Gastrocnemius medialis (tissue), 4 donors: Measurements from ENCODE around the gene METRNL. TPM values are rescaled to one million over a fixed set of nuclear protein-coding genes. Genes with fewer than 3 reads are reported as not detected.
A peak's percentile ranks its signal among the peaks of the same experiment; 100 is the strongest.

ENCODE experiments used
- ATAC-seq, 2 donors: fragments of 150-250 bp; one replicate each; pipeline ENCODE4 v1.9.1; 2016
- DNase-seq, 2 donors: peaks; one replicate each; pipeline ENCODE4 v3.0.0-alpha.2; 2019
- H3K27ac ChIP-seq, 4 donors: fragments of 200-600 bp; sonication (generic); 1 replicate in 1 of 4; 2 replicates in 3 of 4; pipeline ENCODE4 v1.5.1; 2016 to 2018; ENCODE audit warnings: mild to moderate bottlenecking in 2 of 4, moderate library complexity in 1 of 4
- H3K27me3 ChIP-seq, 3 donors: fragments of 200-600 bp; sonication (generic) in 2 of 3; 1 replicate in 1 of 3; 2 replicates in 2 of 3; pipeline versions ENCODE4 v1.5.1 to v1.6.0; 2016 to 2019; ENCODE audit warnings: mild to moderate bottlenecking in 1 of 3, moderate library complexity in 1 of 3
- H3K36me3 ChIP-seq, 2 donors: fragments of 200-600 bp; sonication (generic) in 1 of 2; one replicate each; pipeline ENCODE4 v1.5.1; 2017 to 2018
- H3K4me1 ChIP-seq, 2 donors: fragments of 200-600 bp; sonication (generic) in 1 of 2; one replicate each; pipeline ENCODE4 v1.5.1; 2016 to 2017; ENCODE audit warnings: mild to moderate bottlenecking in 2 of 2
- H3K4me3 ChIP-seq, 4 donors: fragments of 200-600 bp; sonication (generic) in 3 of 4; 1 replicate in 1 of 4; 2 replicates in 3 of 4; pipeline ENCODE4 v1.5.1; 2016 to 2019; ENCODE audit warnings: mild to moderate bottlenecking in 2 of 4
- H3K9me3 ChIP-seq, 3 donors: fragments of 200-600 bp; sonication (generic) in 2 of 3; 1 replicate in 1 of 3; 2 replicates in 2 of 3; pipeline ENCODE4 v1.5.1; 2016 to 2019
- POLR2A ChIP-seq, 2 donors: fragments of 450-650 bp; IDR thresholded peaks; one replicate each; pipeline ENCODE4 v1.6.1; 2017; ENCODE audit warnings: antibody characterized with exemption in 2 of 2, mild to moderate bottlenecking in 2 of 2, moderate library complexity in 2 of 2
- in situ Hi-C, 4 donors: fragments of 200-750 bp; cut with MboI; loops; one replicate each; pipeline versions ENCODE4 v1.15.0 to v1.8.0; 2017; ENCODE audit warnings: low sequenced_read_pairs in 4 of 4
- intact Hi-C: fragments of 100-400 bp; cut with DNase I; formaldehyde crosslinking; loops from one replicate; pipeline ENCODE4 v1.15.1; 2023; ENCODE audit warnings: low total_unique reads
- total RNA-seq, 4 donors: library from RNA; depleted of rRNA; stranded (reverse); fragments of >200 nt; gene quantifications; one replicate each; pipeline versions ENCODE4 v1.1.0 to v1.2.3, GENCODE V29; 2016
- TF ChIP-seq, protein P1 (sequence below), 5 experiments: fragments of 450-650 bp in 3 of 5; fragments of 200-600 bp in 2 of 5; sonication (generic) in 2 of 5; IDR thresholded peaks in 4 of 5; conservative IDR thresholded peaks in 1 of 5; 1 replicate in 4 of 5; 2 replicates in 1 of 5; pipeline ENCODE4 v1.5.1; 2016 to 2019; ENCODE audit warnings: antibody characterized with exemption in 5 of 5, mild to moderate bottlenecking in 3 of 5, moderate library complexity in 3 of 5

The METRNL gene
- total RNA-seq, 4 donors from 2014 or later: 6.6 to 19.7 (median 11.1) TPM

DNA sequence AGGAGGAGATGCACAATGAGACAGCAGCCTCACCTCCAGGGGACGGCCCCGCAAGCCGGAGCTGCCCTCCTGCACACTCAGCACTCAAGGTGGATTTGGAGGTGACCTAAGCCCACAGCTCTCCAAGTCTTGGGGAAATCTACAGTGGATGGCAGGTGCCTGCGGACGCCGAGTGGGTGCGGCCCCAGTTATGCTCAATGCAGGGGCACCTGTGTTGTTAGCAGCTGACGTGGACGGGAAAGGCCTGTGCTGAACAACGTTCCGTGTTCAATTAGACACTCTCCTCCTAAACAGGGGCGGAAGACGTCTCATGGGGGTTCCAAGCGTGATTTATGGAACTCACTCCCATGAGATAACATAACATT, 22.0 kb upstream of the METRNL start:
- ATAC-seq (no peak), DNase-seq (no peak)
- no peaks in the 10 kb centered on the region for H3K36me3 ChIP-seq
- peaks cover 20 to 25% of the 10 kb centered on the region in 2 donors for H3K4me1 ChIP-seq
- H3K27me3 ChIP-seq: no peaks in the 10 kb centered on the region
- in situ Hi-C loops: no loop called here
- TF ChIP-seq, protein P1, sequence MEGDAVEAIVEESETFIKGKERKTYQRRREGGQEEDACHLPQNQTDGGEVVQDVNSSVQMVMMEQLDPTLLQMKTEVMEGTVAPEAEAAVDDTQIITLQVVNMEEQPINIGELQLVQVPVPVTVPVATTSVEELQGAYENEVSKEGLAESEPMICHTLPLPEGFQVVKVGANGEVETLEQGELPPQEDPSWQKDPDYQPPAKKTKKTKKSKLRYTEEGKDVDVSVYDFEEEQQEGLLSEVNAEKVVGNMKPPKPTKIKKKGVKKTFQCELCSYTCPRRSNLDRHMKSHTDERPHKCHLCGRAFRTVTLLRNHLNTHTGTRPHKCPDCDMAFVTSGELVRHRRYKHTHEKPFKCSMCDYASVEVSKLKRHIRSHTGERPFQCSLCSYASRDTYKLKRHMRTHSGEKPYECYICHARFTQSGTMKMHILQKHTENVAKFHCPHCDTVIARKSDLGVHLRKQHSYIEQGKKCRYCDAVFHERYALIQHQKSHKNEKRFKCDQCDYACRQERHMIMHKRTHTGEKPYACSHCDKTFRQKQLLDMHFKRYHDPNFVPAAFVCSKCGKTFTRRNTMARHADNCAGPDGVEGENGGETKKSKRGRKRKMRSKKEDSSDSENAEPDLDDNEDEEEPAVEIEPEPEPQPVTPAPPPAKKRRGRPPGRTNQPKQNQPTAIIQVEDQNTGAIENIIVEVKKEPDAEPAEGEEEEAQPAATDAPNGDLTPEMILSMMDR (IDR thresholded peaks at IDR 0.05 in 4 of 5, conservative IDR thresholded peaks at IDR 0.05 in 1 of 5): no peak
- no peak for TF ChIP-seq POLR2A (IDR thresholded peaks at IDR 0.05)
- peak overlapping the region in 1 of 4 donors; percentile 75 for H3K27ac ChIP-seq
- intact Hi-C loops: loop anchor here (10.0 kb wide), 2 partner anchors 143 to 273 kb away; no protein-coding TSS in a partner anchor
- H3K9me3 ChIP-seq: no peaks in the 10 kb centered on the region
- H3K4me3 ChIP-seq: no peak overlapping the region

DNA sequence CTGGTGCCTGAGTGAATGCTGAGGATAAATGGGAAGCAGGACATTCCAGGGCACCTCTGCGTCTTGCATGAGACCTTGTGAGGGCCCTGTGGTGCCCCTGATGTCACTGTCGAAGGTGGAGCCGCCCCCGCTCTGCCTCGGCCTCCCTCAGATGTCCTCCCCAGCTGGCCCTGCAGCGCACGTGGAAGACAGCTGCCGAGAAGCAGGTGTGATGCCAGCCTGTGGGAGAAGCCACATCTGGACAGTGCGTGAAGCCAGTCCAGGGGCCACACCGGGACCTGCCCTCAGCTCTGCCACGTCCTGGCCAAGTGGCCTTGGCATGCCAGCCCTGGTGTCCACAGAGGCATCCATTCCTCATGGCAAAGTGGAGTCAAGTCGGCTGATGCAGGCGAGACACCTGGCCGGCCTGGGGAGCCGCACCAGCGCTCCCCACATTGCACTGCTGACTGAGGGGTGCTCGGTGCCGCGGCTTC, 21.6 kb upstream of the METRNL start:
- H3K27ac ChIP-seq: peak overlapping the region in 2 of 4 donors; percentile 18 to 75
- no peaks in the 10 kb centered on the region for H3K27me3 ChIP-seq
- intact Hi-C loops (loop anchor here (2.0 to 10.0 kb wide), 3 partner anchors 21 to 273 kb away; partner anchors contain the start of gene METRNL), in situ Hi-C loops (no loop called here)
- H3K4me1 ChIP-seq: peaks cover 20 to 24% of the 10 kb centered on the region in 2 donors
- no peak overlapping the region for H3K4me3 ChIP-seq
- H3K36me3 ChIP-seq: no peaks in the 10 kb centered on the region
- DNase-seq: no peak
- TF ChIP-seq, protein P1 (IDR thresholded peaks at IDR 0.05 in 4 of 5, conservative IDR thresholded peaks at IDR 0.05 in 1 of 5): no peak
- TF ChIP-seq POLR2A (IDR thresholded peaks at IDR 0.05): no peak
- ATAC-seq: no peak
- H3K9me3 ChIP-seq: no peaks in the 10 kb centered on the region

DNA sequence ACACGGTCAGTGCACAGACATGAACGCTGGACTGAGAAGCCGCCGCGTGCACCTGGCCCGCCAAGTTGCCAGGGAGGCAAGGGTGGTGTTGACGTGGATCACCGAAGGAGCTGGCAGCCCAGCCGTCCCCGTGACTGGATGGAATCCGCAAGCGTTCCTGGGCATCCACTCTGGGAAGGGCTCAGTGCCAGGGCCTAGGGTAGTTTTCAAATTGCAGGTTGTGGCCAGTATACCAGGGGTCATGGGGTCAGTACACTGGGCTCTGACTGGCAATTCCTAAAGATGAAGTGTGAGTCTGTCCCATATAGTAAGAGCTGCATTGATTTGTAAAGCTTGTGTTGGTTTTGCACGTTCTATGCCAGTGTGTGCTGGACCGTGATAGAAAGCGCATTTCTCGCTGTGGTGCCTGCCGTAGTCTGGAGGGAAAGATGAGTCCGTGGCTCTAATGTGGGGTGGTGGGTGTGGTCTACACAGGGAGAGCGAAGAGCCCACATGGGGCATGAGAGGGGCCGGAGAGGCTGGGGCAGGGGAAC, 21.1 kb upstream of the METRNL start:
- H3K27ac ChIP-seq: peak overlapping the region in 2 of 4 donors; percentile 18 to 75

DNA sequence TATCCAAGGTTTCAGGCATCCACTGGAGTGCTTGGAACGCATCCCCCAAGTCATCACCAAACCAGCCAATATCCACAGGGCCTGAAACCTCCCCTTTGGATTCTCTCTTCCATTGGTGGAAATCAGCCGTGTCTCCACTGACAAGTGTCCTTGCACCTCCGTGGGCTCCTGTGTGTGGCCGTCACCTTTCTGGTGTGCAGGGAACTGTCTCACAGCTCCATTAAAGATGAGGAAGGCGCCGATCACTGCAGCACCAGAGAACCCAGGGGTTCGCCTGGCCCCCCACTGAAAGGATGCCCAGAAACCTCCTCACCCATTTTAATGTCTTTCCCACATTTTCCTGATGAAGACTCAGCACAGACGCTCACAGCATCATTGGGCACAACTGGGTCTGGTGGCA, 17.8 kb upstream of the METRNL start:
- TF ChIP-seq, protein P1 (IDR thresholded peaks at IDR 0.05 in 4 of 5, conservative IDR thresholded peaks at IDR 0.05 in 1 of 5): no peak
- TF ChIP-seq POLR2A (IDR thresholded peaks at IDR 0.05): no peak
- intact Hi-C loops: no loop called here

More for the DNA sequence above, 21.1 kb upstream of the METRNL start:
- Histone ChIP-seq H3K27me3 (no peaks in the 10 kb centered on the region), H3K36me3 (no peaks in the 10 kb centered on the region), H3K4me3 (no peak overlapping the region), H3K4me1 (peaks cover 17 to 24% of the 10 kb centered on the region in 2 donors), H3K9me3 (no peaks in the 10 kb centered on the region)
- DNase-seq: peak; percentile 66 to 79
- intact Hi-C loops: loop anchor here (2.0 to 10.0 kb wide), 3 partner anchors 20 to 274 kb away; partner anchors contain the start of gene METRNL
- no peak for TF ChIP-seq POLR2A (IDR thresholded peaks at IDR 0.05)
- TF ChIP-seq, protein P1 (IDR thresholded peaks at IDR 0.05 in 4 of 5, conservative IDR thresholded peaks at IDR 0.05 in 1 of 5): no peak
- in situ Hi-C loops: no loop called here
- peak; percentile 52 to 63 for ATAC-seq

More for the DNA sequence above, 17.8 kb upstream of the METRNL start:
- no peaks in the 10 kb centered on the region for H3K9me3 ChIP-seq
- no peak overlapping the region for H3K27ac ChIP-seq
- no peak overlapping the region for H3K4me3 ChIP-seq
- in situ Hi-C loops: no loop called here
- no peaks in the 10 kb centered on the region for H3K27me3 ChIP-seq
- no peaks in the 10 kb centered on the region for H3K36me3 ChIP-seq
- ATAC-seq (no peak), DNase-seq (no peak)
- H3K4me1 ChIP-seq: peaks cover 8 to 14% of the 10 kb centered on the region in 2 donors
